Stomach (tissue), 9 donors: ENCODE data around the gene PLPPR1. TPM values are rescaled to one million over a fixed set of nuclear protein-coding genes. Genes with fewer than 3 reads are reported as not detected.

ENCODE experiments used
- DNase-seq, 2 donors: peaks; one replicate each; pipeline versions ENCODE4 v3.0.0 to v3.0.0-alpha.2; 2013 to 2019
- H3K27ac ChIP-seq, 5 donors: fragments of 200-600 bp in 4 of 5; sonication (generic) in 4 of 5; one replicate each; pipeline ENCODE4 v1.5.1; 2013 to 2019; ENCODE audit warnings: mild to moderate bottlenecking in 1 of 5, moderate library complexity in 1 of 5
- H3K27me3 ChIP-seq, 3 donors: fragments of 200-600 bp; sonication (generic); one replicate each; pipeline ENCODE4 v1.5.1; 2017 to 2019; ENCODE audit warnings: mixed run types in 1 of 3
- H3K36me3 ChIP-seq, 4 donors: fragments of 200-600 bp; sonication (generic); 1 replicate in 3 of 4; 2 replicates in 1 of 4; pipeline ENCODE4 v1.5.1; 2016 to 2019
- H3K4me1 ChIP-seq, 4 donors: fragments of 200-600 bp; sonication (generic); one replicate each; pipeline ENCODE4 v1.5.1; 2016 to 2019
- H3K4me3 ChIP-seq, 4 donors: fragments of 200-600 bp; sonication (generic) in 3 of 4; one replicate each; pipeline ENCODE4 v1.5.1; 2016 to 2019; ENCODE audit warnings: mild to moderate bottlenecking in 1 of 4
- H3K9me3 ChIP-seq, 4 donors: fragments of 200-600 bp; sonication (generic); one replicate each; pipeline ENCODE4 v1.5.1; 2016 to 2019
- CTCF ChIP-seq, 7 experiments: fragments of 450-650 bp in 4 of 7; fragments of 200-600 bp in 3 of 7; sonication (generic) in 3 of 7; IDR thresholded peaks; one replicate each; pipeline ENCODE4 v1.5.1; 2016 to 2019; ENCODE audit warnings: antibody characterized with exemption in 7 of 7, control low read depth in 2 of 7, mild to moderate bottlenecking in 1 of 7
- EP300 ChIP-seq: sonication (generic); formaldehyde crosslinking; IDR thresholded peaks from one replicate; pipeline ENCODE4 v1.6.1; 2017; ENCODE audit warnings: antibody characterized with exemption
- POLR2A ChIP-seq, 4 donors: fragments of 450-650 bp; IDR thresholded peaks; one replicate each; pipeline ENCODE4 v1.6.1; 2016; ENCODE audit warnings: antibody characterized with exemption in 4 of 4, control low read depth in 2 of 4, mild to moderate bottlenecking in 1 of 4, moderate library complexity in 1 of 4
- POLR2AphosphoS5 ChIP-seq, 3 donors: sonication (generic); formaldehyde crosslinking; IDR thresholded peaks; one replicate each; pipeline ENCODE4 v1.6.1; 2016; ENCODE audit warnings: antibody characterized with exemption in 3 of 3
- WGBS, 5 donors: extraction: QIAGEN DNeasy Blood & Tissue Kit in 3 of 5; methylation state at CpG; one replicate each; pipeline versions ENCODE4 v1.1.5 to v1.1.7; 2013 to 2018; 5-methylcytosine and 5-hydroxymethylcytosine counted together
- intact Hi-C: fragments of 100-400 bp; cut with DNase I; formaldehyde crosslinking; loops from one replicate; pipeline ENCODE4 v1.15.1; 2023; ENCODE audit warnings: low total_unique reads
- polyA plus RNA-seq, 3 donors: library from polyadenylated mRNA; stranded (reverse); fragments of 200-250 nt; gene quantifications; one replicate each; pipeline ENCODE4 v1.2.3, GENCODE V29; 2013
- total RNA-seq, 5 donors: library from RNA; depleted of rRNA; stranded (reverse); fragments of >200 nt; gene quantifications; one replicate each; pipeline versions ENCODE4 v1.1.0 to v1.2.3, GENCODE V29; 2014 to 2016
- donor health status: healthy with polysubstance abuse.
- donor health status: Bipolar disorder and iron deficiency.
- donor health status: healthy.

The PLPPR1 gene
- total and polyA plus RNA-seq, 8 donors = 0.13 to 1.7 TPM; not detected in 6

DNA sequence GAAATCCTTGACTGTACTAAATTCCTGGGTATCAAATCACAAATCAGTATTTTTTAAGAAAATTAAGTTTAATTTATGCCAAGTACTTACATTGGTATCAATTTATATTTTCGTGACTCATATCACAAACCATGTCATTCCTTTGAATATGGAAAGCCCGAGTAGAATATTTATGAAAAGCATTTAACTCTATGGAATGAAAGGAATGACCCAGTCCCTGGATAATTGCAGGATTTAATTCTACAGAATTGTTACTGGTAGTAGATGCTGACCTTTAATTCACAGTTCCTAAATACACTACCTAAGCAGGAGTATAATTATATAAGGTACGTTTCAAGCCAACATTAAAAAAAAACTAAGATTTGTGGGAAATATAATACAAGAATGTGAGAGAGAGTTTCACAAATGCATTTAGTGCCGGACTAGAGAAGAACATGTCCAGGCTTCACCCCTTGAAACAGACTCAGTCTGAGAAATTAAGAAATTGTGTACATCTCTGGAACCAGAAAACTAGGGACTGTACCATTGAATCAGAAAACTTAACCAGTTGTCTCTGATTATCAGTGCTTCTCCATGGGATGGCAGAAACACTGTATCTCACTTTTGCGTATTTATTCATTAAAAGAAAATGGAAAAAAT is 28.5 kb upstream of the PLPPR1 start:
- DNase-seq = no peak
- Histone ChIP-seq H3K36me3 (no peaks in the 10 kb centered on the region), H3K9me3 (peaks cover 0 to 4% (median 0%) of the 10 kb centered on the region in 4 donors), H3K4me1 (no peaks in the 10 kb centered on the region), H3K27ac (no peak overlapping the region), H3K4me3 (no peak overlapping the region), H3K27me3 (no peaks in the 10 kb centered on the region)
- TF ChIP-seq POLR2A (IDR thresholded peaks at IDR 0.05) = no peak
- no peak for TF ChIP-seq POLR2AphosphoS5 (IDR thresholded peaks at IDR 0.05)
- no peak for TF ChIP-seq EP300
- no peak for TF ChIP-seq CTCF (IDR thresholded peaks at IDR 0.05)
- intact Hi-C loops = no loop called here
- WGBS, 5 donors = 73 to 84% (median 81%) methylated on average over 5 of the region's 5 CpGs

GRCh38 chr9:101005246-101005645 is 23.3 kb upstream of the PLPPR1 start:
- intact Hi-C loops = no loop called here
- WGBS, 5 donors = 77 to 83% (median 79%) methylated on average over 3 of the region's 3 CpGs

DNA sequence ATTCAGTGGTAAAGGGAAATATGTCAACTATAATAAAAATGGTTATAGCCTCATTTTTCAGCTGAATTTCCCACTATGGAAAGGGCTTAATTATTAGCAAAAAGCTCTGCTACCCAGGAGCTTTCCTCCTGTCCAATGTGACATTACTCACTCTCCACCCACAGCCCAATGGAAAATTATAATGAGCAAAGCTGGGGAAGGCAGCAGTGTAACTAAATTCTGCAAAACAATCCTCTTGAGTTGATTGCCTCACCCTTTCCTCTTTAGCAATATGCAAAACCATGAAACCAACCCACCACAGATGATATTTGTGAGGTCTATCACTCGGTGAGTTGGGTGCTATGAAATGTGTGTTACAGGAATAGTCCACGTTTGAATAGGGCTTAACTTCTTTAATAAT is 14.0 kb upstream of the PLPPR1 start:
- Histone ChIP-seq H3K36me3 (no peaks in the 10 kb centered on the region), H3K9me3 (no peaks in the 10 kb centered on the region), H3K4me3 (no peak overlapping the region), H3K27me3 (no peaks in the 10 kb centered on the region), H3K27ac (no peak overlapping the region), H3K4me1 (no peaks in the 10 kb centered on the region)
- no peak for DNase-seq
- TF ChIP-seq CTCF (IDR thresholded peaks at IDR 0.05) (no peak), EP300 (no peak), POLR2AphosphoS5 (IDR thresholded peaks at IDR 0.05) (no peak), POLR2A (IDR thresholded peaks at IDR 0.05) (no peak)
- intact Hi-C loops = no loop called here
- WGBS, 5 donors = 42 to 61% (median 50%) methylated on average over 2 of the region's 2 CpGs

More at GRCh38 chr9:101005246-101005645, 23.3 kb upstream of the PLPPR1 start:
- no peak for DNase-seq
- Histone ChIP-seq H3K9me3 (peaks cover 0 to 17% (median 5%) of the 10 kb centered on the region in 4 donors), H3K4me1 (no peaks in the 10 kb centered on the region), H3K4me3 (no peak overlapping the region), H3K27me3 (no peaks in the 10 kb centered on the region), H3K36me3 (no peaks in the 10 kb centered on the region), H3K27ac (no peak overlapping the region)
- no peak for TF ChIP-seq EP300
- TF ChIP-seq POLR2AphosphoS5 (IDR thresholded peaks at IDR 0.05) = no peak
- TF ChIP-seq POLR2A (IDR thresholded peaks at IDR 0.05) = no peak
- no peak for TF ChIP-seq CTCF (IDR thresholded peaks at IDR 0.05)

- Histone ChIP-seq H3K27me3 (peaks cover 0 to 6% (median 0%) of the 10 kb centered on the region in 3 donors), H3K4me1 (no peaks in the 10 kb centered on the region), H3K4me3 (no peak overlapping the region), H3K27ac (no peak overlapping the region), H3K9me3 (no peaks in the 10 kb centered on the region), H3K36me3 (no peaks in the 10 kb centered on the region)
- intact Hi-C loops = no loop called here
- TF ChIP-seq POLR2AphosphoS5 (IDR thresholded peaks at IDR 0.05) (no peak), EP300 (no peak), CTCF (IDR thresholded peaks at IDR 0.05) (no peak), POLR2A (IDR thresholded peaks at IDR 0.05) (no peak)
- WGBS, 5 donors = 47 to 72% (median 62%) methylated on average over 2 of the region's 2 CpGs
- DNase-seq = peak in 1 of 2 donors; percentile 20
These were observed 10.1 kb upstream of the PLPPR1 start for GRCh38 chr9:101018467-101018866.
